ENCODE results near the gene SPRR5.

DNA sequence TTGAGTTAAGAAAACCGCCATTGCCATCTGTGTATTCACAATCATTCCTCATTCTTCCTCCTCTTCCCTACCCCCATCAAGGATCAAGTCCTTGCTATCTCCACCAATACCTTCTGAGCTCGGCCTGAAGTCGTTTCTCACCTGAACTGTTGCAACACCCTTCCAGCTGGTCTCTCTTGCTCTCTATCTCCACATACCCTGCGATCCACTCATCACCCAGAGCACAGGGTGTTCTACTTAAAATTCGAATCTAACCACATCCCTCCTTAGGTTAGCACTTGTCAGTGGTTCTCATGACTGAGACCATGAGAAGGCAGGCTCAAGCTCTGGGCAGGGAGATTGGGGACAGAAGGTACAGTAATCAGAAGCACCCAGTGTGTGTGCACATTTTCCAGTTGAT, 34.1 kb upstream of the SPRR5 start:
- TF ChIP-seq POLR2A (IDR thresholded peaks at IDR 0.05; ENCODE audit: low read length) (no peak), GATA1 (IDR thresholded peaks at IDR 0.05; ENCODE audit: low read depth, low read length) (no peak)
